HepG2 (cell line): Measurements from ENCODE around the gene DCAF7. TPM values are rescaled to one million over a fixed set of nuclear protein-coding genes. Genes with fewer than 3 reads are reported as not detected.
A peak's percentile ranks its signal among the peaks of the same experiment; 100 is the strongest.

Experiments used
- ATAC-seq: fragments of 200-7000 bp; cut with Tn5 transposase; 3 replicates; pipeline ENCODE4 v1.9.1; 2020; ENCODE audit warnings: mild to moderate bottlenecking, moderate library complexity
- BruUV-seq: library from RNA; stranded (reverse); fragments of 400-500 nt; replicated peaks from 2 replicates; lab custom pipeline; 2021; lab: Mats Ljungman, UMichigan
- CTCF ChIA-PET: fragments of 300-600 bp; formaldehyde crosslinking; extraction: SDS; loops from one replicate; lab custom pipeline; 2021; ENCODE audit warnings: low total read pairs, inconsistent platforms, low intra/inter-chr PET ratio; lab: Yijun Ruan, JAX
- POLR2A ChIA-PET: fragments of 350-600 bp; sonication (Branson Sonifier 250); formaldehyde crosslinking; loops from one replicate; lab custom pipeline; 2020; ENCODE audit warnings: antibody characterized with exemption, inconsistent platforms; lab: Yijun Ruan, JAX
- DNase-seq: peaks from one replicate; pipeline ENCODE4 v3.0.0-alpha.2; 2015; ENCODE audit warnings: low spot score
- FAIRE-seq: peaks from 3 replicates; lab custom pipeline; 2011; peaks lifted over from hg19 to GRCh38; lab: Jason Lieb, UNC
- H2AFZ ChIP-seq: one replicate; pipeline ENCODE4 v1.6.1; 2011; ENCODE audit warnings: low read length, inconsistent platforms
- H3K27ac ChIP-seq: fragments of 300-600 bp; 3 replicates; pipeline ENCODE4 v1.8.0; 2011; ENCODE audit warnings: mixed run types, mild to moderate bottlenecking, mixed read lengths, low read length, inconsistent platforms; ENCODE audit not compliant: insufficient read depth; ENCODE audit errors: extremely low read length
- H3K27me3 ChIP-seq, 2 experiments: fragments of 200-600 bp in 1 of 2; 2 replicates in 1 of 2; 3 replicates in 1 of 2; pipeline versions ENCODE4 v1.6.0 to v1.8.0; 2011; ENCODE audit warnings: low read length in 2 of 2, mild to moderate bottlenecking in 2 of 2, moderate library complexity in 2 of 2, inconsistent platforms in 1 of 2; ENCODE audit not compliant: insufficient read depth in 2 of 2, control insufficient read depth in 1 of 2
- H3K36me3 ChIP-seq, 2 experiments: fragments of 200-600 bp in 1 of 2; replicated peaks in 1 of 2; 2 replicates in 1 of 2; 3 replicates in 1 of 2; pipeline versions ENCODE4 v1.5.1 to v1.8.0; 2011; ENCODE audit warnings: low read length in 2 of 2, inconsistent platforms in 1 of 2; ENCODE audit not compliant: insufficient read depth in 2 of 2, control insufficient read depth in 1 of 2
- H3K4me1 ChIP-seq: 2 replicates; pipeline ENCODE4 v1.5.1; 2012; ENCODE audit warnings: low read length, inconsistent platforms; ENCODE audit not compliant: insufficient read depth
- H3K4me2 ChIP-seq: 2 replicates; pipeline ENCODE4 v1.6.0; 2011; ENCODE audit warnings: low read depth, low read length, inconsistent platforms
- H3K4me3 ChIP-seq, 3 experiments: fragments of 200-600 bp in 1 of 3; sonication (generic), shearing (Covaris generic) in 1 of 3; replicated peaks in 1 of 3; 2 replicates each; pipeline ENCODE4 v1.5.1; 2011 to 2016; ENCODE audit warnings: low read length in 3 of 3, inconsistent platforms in 2 of 3, low read depth in 2 of 3, mild to moderate bottlenecking in 2 of 3, control low read depth in 1 of 3, mixed read lengths in 1 of 3; ENCODE audit not compliant: insufficient read depth in 1 of 3
- H3K79me2 ChIP-seq: one replicate; pipeline ENCODE4 v1.6.1; 2011; ENCODE audit warnings: low read length, inconsistent platforms; ENCODE audit not compliant: insufficient read depth
- H3K9ac ChIP-seq: 2 replicates; pipeline ENCODE4 v1.6.0; 2011; ENCODE audit warnings: mild to moderate bottlenecking, low read depth, low read length, inconsistent platforms; ENCODE audit not compliant: insufficient read depth
- H3K9me3 ChIP-seq: 2 replicates; pipeline ENCODE4 v1.5.1; 2012; ENCODE audit warnings: mild to moderate bottlenecking, low read length
- H4K20me1 ChIP-seq: 2 replicates; pipeline ENCODE4 v1.6.0; 2011; ENCODE audit warnings: inconsistent platforms, mild to moderate bottlenecking, low read length, moderate library complexity; ENCODE audit not compliant: insufficient read depth
- KAT8 ChIP-seq: IDR thresholded peaks from 2 replicates; pipeline ENCODE4 v1.6.1; 2016; ENCODE audit warnings: missing genetic modification reagents, missing compliant biosample characterization
- NR2C2 ChIP-seq: sonication (generic); formaldehyde crosslinking; IDR thresholded peaks from 2 replicates; pipeline ENCODE4 v1.4.0; 2020; ENCODE audit warnings: missing genetic modification reagents, mild to moderate bottlenecking, moderate library complexity, borderline replicate concordance
- REXO4 ChIP-seq: sonication (generic); formaldehyde crosslinking; IDR thresholded peaks from 2 replicates; pipeline ENCODE4 v1.8.0; 2022; ENCODE audit warnings: missing genetic modification reagents, mild to moderate bottlenecking, borderline replicate concordance
- SOX5 ChIP-seq: IDR thresholded peaks from 2 replicates; pipeline ENCODE4 v1.6.1; 2016; ENCODE audit warnings: borderline replicate concordance
- XBP1 ChIP-seq: sonication (generic); formaldehyde crosslinking; IDR thresholded peaks from 2 replicates; pipeline ENCODE4 v1.5.0; 2020; ENCODE audit warnings: missing genetic modification reagents
- ZNF235 ChIP-seq: sonication (generic); formaldehyde crosslinking; IDR thresholded peaks from 2 replicates; pipeline ENCODE4 v1.8.1; 2023; ENCODE audit warnings: mild to moderate bottlenecking, missing genetic modification reagents, borderline replicate concordance
- ZNF24 ChIP-seq: fragments of 450-650 bp; IDR thresholded peaks from 2 replicates; pipeline ENCODE4 v1.6.1; 2017; ENCODE audit warnings: antibody characterized with exemption, mild to moderate bottlenecking
- ZNF3 ChIP-seq: IDR thresholded peaks from 2 replicates; pipeline ENCODE4 v1.7.0; 2017; ENCODE audit warnings: inconsistent platforms
- ZNF383 ChIP-seq: sonication (generic); formaldehyde crosslinking; IDR thresholded peaks from 2 replicates; pipeline ENCODE4 v1.4.0; 2020; ENCODE audit warnings: missing genetic modification reagents, mild to moderate bottlenecking, borderline replicate concordance
- ZNF792 ChIP-seq: IDR thresholded peaks from 2 replicates; pipeline ENCODE4 v1.6.1; 2016
- ZNF878 ChIP-seq: sonication (generic); formaldehyde crosslinking; IDR thresholded peaks from 2 replicates; pipeline ENCODE4 v1.8.1; 2023; ENCODE audit warnings: mild to moderate bottlenecking, missing genetic modification reagents, moderate library complexity
- ZSCAN31 ChIP-seq: sonication (generic); formaldehyde crosslinking; IDR thresholded peaks from 2 replicates; pipeline ENCODE4 v1.5.0; 2020; ENCODE audit warnings: low read depth, mild to moderate bottlenecking, missing genetic modification reagents
- WGBS: methylation state at CpG from one replicate; pipeline ENCODE4 v1.1.6; 2017; ENCODE audit warnings: low lambda C conversion rate; 5-methylcytosine and 5-hydroxymethylcytosine counted together
- in situ Hi-C: cut with HindIII; loops from 2 replicates; pipeline ENCODE4 v1.10.0; 2017; ENCODE audit warnings: low pct_unique_long_range_greater_than_20kb; ENCODE audit not compliant: extremely low pct_ligation_motif_present
- intact Hi-C: fragments of 100-400 bp; cut with micrococcal nuclease; formaldehyde crosslinking; loops from one replicate; pipeline ENCODE4 v1.10.0; 2022; ENCODE audit not compliant: unreplicated experiment
- polyA plus RNA-seq, 8 experiments: library from polyadenylated mRNA; depleted of rRNA in 3 of 8; stranded (reverse) in 7 of 8; unstranded in 1 of 8; fragments of >200 nt; fragmentation: Illumina TruSeq in 4 of 8; extraction: Trizol in 4 of 8; gene quantifications; 2 replicates each; pipeline versions ENCODE4 v1.2.1 to v1.2.3, GENCODE V29; 2011 to 2016; ENCODE audit warnings: low read depth in 4 of 8, missing spikeins in 1 of 8, mixed read lengths in 1 of 8; ENCODE audit not compliant: insufficient read depth in 1 of 8
- total RNA-seq, 5 experiments: library from RNA; depleted of rRNA; stranded (reverse); fragments of >200 nt; fragmentation: Illumina TruSeq; extraction: Trizol; gene quantifications; 2 replicates each; pipeline ENCODE4 v1.2.3, GENCODE V29; 2016; ENCODE audit warnings: low read depth in 1 of 5
- TF ChIP-seq, protein P1 (sequence below): sonication (generic); formaldehyde crosslinking; IDR thresholded peaks from 2 replicates; pipeline ENCODE4 v1.4.0; 2020; ENCODE audit warnings: missing genetic modification reagents, borderline replicate concordance
- TF ChIP-seq, protein P2 (sequence below): sonication (generic); formaldehyde crosslinking; IDR thresholded peaks from 2 replicates; pipeline ENCODE4 v1.4.0; 2020; ENCODE audit warnings: missing genetic modification reagents

DCAF7 gene
- total and polyA plus RNA-seq, 2 of the 13 experiments (the other 11 are each of a cell fraction or from before 2014, with no cell fraction given), result 55.2 to 73.4 TPM

GRCh38 chr17:63519116-63519881 lies 31.0 kb upstream of the DCAF7 start:
- H4K20me1 ChIP-seq, result no peaks in the 10 kb centered on the region; the same call in 1 of the 2 replicates
- in situ Hi-C loops, result no loop called here
- intact Hi-C loops, result no loop called here
- peak overlapping the region; percentile 8; the same call in 1 of the 2 replicates for H3K9ac ChIP-seq
- no peaks in the 10 kb centered on the region for H3K9me3 ChIP-seq
- H3K79me2 ChIP-seq, result no peaks in the 10 kb centered on the region
- H2AFZ ChIP-seq, result no peak overlapping the region
- no peaks in the 10 kb centered on the region for H3K36me3 ChIP-seq
- CTCF ChIA-PET, result no interaction called here
- peak overlapping the region; percentile 71 for H3K27ac ChIP-seq
- peaks cover 8 to 53% of the 10 kb centered on the region in 2 experiments; a peak in 4 of 5 replicates for H3K27me3 ChIP-seq
- no peak for DNase-seq
- peaks cover 86% of the 10 kb centered on the region for H3K4me1 ChIP-seq
- POLR2A ChIA-PET, result interaction anchor here (1.1 to 1.4 kb wide), 3 partner anchors 11 to 103 kb away, joined by 3 to 18 read pairs (median 4); partner anchors contain the start of genes MAP3K3 and TACO1
- peak overlapping the region; percentile 74 for H3K4me2 ChIP-seq
- peak overlapping the region in 1 of 3 experiments; percentile 32; a peak in 1 of 6 replicates for H3K4me3 ChIP-seq
- 100% methylated on average over 1 of the region's 1 CpG for WGBS
- no peak for ATAC-seq
- BruUV-seq, result no TSS peak
- FAIRE-seq, result no peak
- TF ChIP-seq XBP1 (CRISPR knock-in tag), result no peak
- no peak for TF ChIP-seq SOX5 (CRISPR knock-in tag)
- TF ChIP-seq, protein P1, sequence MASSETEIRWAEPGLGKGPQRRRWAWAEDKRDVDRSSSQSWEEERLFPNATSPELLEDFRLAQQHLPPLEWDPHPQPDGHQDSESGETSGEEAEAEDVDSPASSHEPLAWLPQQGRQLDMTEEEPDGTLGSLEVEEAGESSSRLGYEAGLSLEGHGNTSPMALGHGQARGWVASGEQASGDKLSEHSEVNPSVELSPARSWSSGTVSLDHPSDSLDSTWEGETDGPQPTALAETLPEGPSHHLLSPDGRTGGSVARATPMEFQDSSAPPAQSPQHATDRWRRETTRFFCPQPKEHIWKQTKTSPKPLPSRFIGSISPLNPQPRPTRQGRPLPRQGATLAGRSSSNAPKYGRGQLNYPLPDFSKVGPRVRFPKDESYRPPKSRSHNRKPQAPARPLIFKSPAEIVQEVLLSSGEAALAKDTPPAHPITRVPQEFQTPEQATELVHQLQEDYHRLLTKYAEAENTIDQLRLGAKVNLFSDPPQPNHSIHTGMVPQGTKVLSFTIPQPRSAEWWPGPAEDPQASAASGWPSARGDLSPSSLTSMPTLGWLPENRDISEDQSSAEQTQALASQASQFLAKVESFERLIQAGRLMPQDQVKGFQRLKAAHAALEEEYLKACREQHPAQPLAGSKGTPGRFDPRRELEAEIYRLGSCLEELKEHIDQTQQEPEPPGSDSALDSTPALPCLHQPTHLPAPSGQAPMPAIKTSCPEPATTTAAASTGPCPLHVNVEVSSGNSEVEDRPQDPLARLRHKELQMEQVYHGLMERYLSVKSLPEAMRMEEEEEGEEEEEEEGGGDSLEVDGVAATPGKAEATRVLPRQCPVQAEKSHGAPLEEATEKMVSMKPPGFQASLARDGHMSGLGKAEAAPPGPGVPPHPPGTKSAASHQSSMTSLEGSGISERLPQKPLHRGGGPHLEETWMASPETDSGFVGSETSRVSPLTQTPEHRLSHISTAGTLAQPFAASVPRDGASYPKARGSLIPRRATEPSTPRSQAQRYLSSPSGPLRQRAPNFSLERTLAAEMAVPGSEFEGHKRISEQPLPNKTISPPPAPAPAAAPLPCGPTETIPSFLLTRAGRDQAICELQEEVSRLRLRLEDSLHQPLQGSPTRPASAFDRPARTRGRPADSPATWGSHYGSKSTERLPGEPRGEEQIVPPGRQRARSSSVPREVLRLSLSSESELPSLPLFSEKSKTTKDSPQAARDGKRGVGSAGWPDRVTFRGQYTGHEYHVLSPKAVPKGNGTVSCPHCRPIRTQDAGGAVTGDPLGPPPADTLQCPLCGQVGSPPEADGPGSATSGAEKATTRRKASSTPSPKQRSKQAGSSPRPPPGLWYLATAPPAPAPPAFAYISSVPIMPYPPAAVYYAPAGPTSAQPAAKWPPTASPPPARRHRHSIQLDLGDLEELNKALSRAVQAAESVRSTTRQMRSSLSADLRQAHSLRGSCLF, result no peak
- no peak for TF ChIP-seq ZNF3 (CRISPR knock-in tag)
- no peak for TF ChIP-seq REXO4
- 0 out of 2 replicates have a peak, but pooled peaks have one; percentile 46 for TF ChIP-seq ZNF235 (CRISPR knock-in tag)
- no peak for TF ChIP-seq ZNF383
- TF ChIP-seq ZNF24, result no peak
- no peak for TF ChIP-seq ZSCAN31
- TF ChIP-seq KAT8 (CRISPR knock-in tag), result no peak
- TF ChIP-seq ZNF792 (CRISPR knock-in tag), result no peak
- TF ChIP-seq, protein P2, sequence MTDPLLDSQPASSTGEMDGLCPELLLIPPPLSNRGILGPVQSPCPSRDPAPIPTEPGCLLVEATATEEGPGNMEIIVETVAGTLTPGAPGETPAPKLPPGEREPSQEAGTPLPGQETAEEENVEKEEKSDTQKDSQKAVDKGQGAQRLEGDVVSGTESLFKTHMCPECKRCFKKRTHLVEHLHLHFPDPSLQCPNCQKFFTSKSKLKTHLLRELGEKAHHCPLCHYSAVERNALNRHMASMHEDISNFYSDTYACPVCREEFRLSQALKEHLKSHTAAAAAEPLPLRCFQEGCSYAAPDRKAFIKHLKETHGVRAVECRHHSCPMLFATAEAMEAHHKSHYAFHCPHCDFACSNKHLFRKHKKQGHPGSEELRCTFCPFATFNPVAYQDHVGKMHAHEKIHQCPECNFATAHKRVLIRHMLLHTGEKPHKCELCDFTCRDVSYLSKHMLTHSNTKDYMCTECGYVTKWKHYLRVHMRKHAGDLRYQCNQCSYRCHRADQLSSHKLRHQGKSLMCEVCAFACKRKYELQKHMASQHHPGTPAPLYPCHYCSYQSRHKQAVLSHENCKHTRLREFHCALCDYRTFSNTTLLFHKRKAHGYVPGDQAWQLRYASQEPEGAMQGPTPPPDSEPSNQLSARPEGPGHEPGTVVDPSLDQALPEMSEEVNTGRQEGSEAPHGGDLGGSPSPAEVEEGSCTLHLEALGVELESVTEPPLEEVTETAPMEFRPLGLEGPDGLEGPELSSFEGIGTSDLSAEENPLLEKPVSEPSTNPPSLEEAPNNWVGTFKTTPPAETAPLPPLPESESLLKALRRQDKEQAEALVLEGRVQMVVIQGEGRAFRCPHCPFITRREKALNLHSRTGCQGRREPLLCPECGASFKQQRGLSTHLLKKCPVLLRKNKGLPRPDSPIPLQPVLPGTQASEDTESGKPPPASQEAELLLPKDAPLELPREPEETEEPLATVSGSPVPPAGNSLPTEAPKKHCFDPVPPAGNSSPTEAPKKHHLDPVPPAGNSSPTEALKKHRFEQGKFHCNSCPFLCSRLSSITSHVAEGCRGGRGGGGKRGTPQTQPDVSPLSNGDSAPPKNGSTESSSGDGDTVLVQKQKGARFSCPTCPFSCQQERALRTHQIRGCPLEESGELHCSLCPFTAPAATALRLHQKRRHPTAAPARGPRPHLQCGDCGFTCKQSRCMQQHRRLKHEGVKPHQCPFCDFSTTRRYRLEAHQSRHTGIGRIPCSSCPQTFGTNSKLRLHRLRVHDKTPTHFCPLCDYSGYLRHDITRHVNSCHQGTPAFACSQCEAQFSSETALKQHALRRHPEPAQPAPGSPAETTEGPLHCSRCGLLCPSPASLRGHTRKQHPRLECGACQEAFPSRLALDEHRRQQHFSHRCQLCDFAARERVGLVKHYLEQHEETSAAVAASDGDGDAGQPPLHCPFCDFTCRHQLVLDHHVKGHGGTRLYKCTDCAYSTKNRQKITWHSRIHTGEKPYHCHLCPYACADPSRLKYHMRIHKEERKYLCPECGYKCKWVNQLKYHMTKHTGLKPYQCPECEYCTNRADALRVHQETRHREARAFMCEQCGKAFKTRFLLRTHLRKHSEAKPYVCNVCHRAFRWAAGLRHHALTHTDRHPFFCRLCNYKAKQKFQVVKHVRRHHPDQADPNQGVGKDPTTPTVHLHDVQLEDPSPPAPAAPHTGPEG (CRISPR knock-in tag), result no peak
- TF ChIP-seq ZNF878, result no peak
- TF ChIP-seq NR2C2 (CRISPR knock-in tag), result no peak
